Gastroesophageal sphincter (tissue), 4 donors: ENCODE measurements around the gene CSGALNACT2. TPM values are rescaled to one million over a fixed set of nuclear protein-coding genes. Genes with fewer than 3 reads are reported as not detected.
A peak's percentile ranks its signal among the peaks of the same experiment; 100 is the strongest.

Source experiments
- ATAC-seq: fragments of 150-250 bp; one replicate; pipeline ENCODE4 v1.9.1; 2016; ENCODE audit warnings: mild to moderate bottlenecking, moderate library complexity
- H3K27ac ChIP-seq, 4 donors: fragments of 200-600 bp; sonication (generic) in 3 of 4; 1 replicate in 3 of 4; 2 replicates in 1 of 4; pipeline ENCODE4 v1.5.1; 2016 to 2019
- H3K27me3 ChIP-seq: fragments of 200-600 bp; sonication (generic); one replicate; pipeline ENCODE4 v1.5.1; 2019
- H3K36me3 ChIP-seq, 2 donors: fragments of 200-600 bp; sonication (generic); one replicate each; pipeline ENCODE4 v1.5.1; 2019; ENCODE audit warnings: control low read depth in 1 of 2
- H3K4me1 ChIP-seq, 3 donors: fragments of 200-600 bp; sonication (generic); 1 replicate in 2 of 3; 2 replicates in 1 of 3; pipeline ENCODE4 v1.5.1; 2016 to 2019; ENCODE audit warnings: control low read depth in 2 of 3
- H3K4me3 ChIP-seq, 2 donors: fragments of 200-600 bp; sonication (generic); one replicate each; pipeline ENCODE4 v1.5.1; 2019; ENCODE audit warnings: mild to moderate bottlenecking in 1 of 2, moderate library complexity in 1 of 2
- H3K9me3 ChIP-seq, 3 donors: fragments of 200-600 bp; sonication (generic); one replicate each; pipeline ENCODE4 v1.5.1; 2017 to 2019; ENCODE audit warnings: control low read depth in 2 of 3
- EP300 ChIP-seq: sonication (generic); formaldehyde crosslinking; IDR thresholded peaks from one replicate; pipeline ENCODE4 v1.6.1; 2017; ENCODE audit warnings: antibody characterized with exemption, mild to moderate bottlenecking
- POLR2A ChIP-seq, 2 donors: fragments of 450-650 bp; IDR thresholded peaks; one replicate each; pipeline ENCODE4 v1.6.1; 2017; ENCODE audit warnings: antibody characterized with exemption in 2 of 2, mild to moderate bottlenecking in 2 of 2, moderate library complexity in 1 of 2
- POLR2AphosphoS5 ChIP-seq: sonication (generic); formaldehyde crosslinking; IDR thresholded peaks from one replicate; pipeline ENCODE4 v1.6.1; 2017; ENCODE audit warnings: antibody characterized with exemption
- WGBS, 2 donors: methylation state at CpG; one replicate each; pipeline ENCODE4 v1.1.5; 2018; ENCODE audit warnings: low coverage in 1 of 2; 5-methylcytosine and 5-hydroxymethylcytosine counted together
- total RNA-seq, 4 donors: library from RNA; depleted of rRNA; stranded (reverse); fragments of >200 nt; gene quantifications; one replicate each; pipeline ENCODE4 v1.1.0, GENCODE V29; 2016
- TF ChIP-seq, protein P1 (sequence below), 4 experiments: fragments of 200-600 bp in 2 of 4; fragments of 450-650 bp in 2 of 4; sonication (generic) in 1 of 4; IDR thresholded peaks; one replicate each; pipeline ENCODE4 v1.5.1; 2017 to 2019; ENCODE audit warnings: antibody characterized with exemption in 4 of 4, mild to moderate bottlenecking in 2 of 4, moderate library complexity in 2 of 4

The CSGALNACT2 gene
- total RNA-seq, 4 donors from 2014 or later = 28.4 to 37.4 (median 32.7) TPM

DNA sequence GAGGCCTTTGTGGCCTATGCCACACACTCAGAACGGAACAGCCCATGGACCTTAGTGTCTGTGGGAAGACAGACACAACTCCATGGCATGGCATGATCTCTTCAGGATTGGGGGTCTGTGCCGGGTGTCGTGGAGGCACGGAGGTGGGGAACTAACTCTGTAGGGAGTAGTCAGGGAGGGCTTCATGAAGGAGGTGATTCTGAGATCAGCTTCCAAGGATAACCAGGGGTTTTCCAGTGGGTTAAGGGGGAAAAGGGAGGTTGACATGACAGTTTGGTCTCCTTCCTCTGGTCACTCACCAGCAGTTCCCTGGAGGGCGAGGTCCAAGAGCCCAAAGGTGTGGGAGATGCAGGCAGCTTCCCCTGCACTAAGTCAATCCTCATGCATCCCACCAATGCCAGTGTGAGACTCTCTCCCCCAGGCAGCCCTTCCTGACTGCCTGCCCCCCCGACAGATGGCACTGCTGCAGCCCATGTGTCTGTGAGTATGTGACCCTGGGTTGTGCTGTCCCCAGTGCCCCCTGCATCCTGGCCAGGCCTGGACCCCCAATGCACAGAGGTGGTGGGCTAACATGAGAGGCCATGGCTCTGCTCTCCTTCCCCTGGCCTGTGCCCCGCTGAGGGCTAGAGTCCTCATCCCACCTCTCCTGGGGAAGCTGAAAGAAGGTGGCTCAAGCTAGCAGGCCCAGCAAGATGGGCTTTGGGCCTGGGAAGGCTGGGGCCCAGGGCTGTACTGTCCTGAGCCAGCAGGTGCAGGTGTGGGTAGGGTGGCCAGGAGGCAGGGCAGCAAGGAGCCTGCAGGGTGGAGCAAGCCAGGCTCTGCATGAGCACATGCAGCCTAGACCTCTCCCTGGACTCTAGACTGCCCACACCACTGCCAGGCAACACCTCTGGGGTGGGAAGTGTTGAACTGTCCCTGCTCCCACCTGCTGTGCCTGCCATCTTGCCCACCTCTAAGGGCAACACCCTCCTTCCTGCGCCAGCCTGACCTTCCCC, 88.9 kb downstream of the CSGALNACT2 start:
- 80 to 100% methylated on average over 1 to 2 of the region's 8 CpGs for WGBS, 2 donors
- Histone ChIP-seq H3K27ac (no peak overlapping the region), H3K27me3 (peaks cover 50% of the 10 kb centered on the region), H3K4me3 (no peak overlapping the region), H3K36me3 (no peaks in the 10 kb centered on the region), H3K9me3 (no peaks in the 10 kb centered on the region), H3K4me1 (peaks cover 0 to 20% (median 9%) of the 10 kb centered on the region in 3 donors)
- no peak for TF ChIP-seq EP300
- TF ChIP-seq, protein P1, sequence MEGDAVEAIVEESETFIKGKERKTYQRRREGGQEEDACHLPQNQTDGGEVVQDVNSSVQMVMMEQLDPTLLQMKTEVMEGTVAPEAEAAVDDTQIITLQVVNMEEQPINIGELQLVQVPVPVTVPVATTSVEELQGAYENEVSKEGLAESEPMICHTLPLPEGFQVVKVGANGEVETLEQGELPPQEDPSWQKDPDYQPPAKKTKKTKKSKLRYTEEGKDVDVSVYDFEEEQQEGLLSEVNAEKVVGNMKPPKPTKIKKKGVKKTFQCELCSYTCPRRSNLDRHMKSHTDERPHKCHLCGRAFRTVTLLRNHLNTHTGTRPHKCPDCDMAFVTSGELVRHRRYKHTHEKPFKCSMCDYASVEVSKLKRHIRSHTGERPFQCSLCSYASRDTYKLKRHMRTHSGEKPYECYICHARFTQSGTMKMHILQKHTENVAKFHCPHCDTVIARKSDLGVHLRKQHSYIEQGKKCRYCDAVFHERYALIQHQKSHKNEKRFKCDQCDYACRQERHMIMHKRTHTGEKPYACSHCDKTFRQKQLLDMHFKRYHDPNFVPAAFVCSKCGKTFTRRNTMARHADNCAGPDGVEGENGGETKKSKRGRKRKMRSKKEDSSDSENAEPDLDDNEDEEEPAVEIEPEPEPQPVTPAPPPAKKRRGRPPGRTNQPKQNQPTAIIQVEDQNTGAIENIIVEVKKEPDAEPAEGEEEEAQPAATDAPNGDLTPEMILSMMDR (IDR thresholded peaks at IDR 0.05) = no peak
- TF ChIP-seq POLR2A (IDR thresholded peaks at IDR 0.05) = no peak
- no peak for TF ChIP-seq POLR2AphosphoS5
- no peak for ATAC-seq

DNA sequence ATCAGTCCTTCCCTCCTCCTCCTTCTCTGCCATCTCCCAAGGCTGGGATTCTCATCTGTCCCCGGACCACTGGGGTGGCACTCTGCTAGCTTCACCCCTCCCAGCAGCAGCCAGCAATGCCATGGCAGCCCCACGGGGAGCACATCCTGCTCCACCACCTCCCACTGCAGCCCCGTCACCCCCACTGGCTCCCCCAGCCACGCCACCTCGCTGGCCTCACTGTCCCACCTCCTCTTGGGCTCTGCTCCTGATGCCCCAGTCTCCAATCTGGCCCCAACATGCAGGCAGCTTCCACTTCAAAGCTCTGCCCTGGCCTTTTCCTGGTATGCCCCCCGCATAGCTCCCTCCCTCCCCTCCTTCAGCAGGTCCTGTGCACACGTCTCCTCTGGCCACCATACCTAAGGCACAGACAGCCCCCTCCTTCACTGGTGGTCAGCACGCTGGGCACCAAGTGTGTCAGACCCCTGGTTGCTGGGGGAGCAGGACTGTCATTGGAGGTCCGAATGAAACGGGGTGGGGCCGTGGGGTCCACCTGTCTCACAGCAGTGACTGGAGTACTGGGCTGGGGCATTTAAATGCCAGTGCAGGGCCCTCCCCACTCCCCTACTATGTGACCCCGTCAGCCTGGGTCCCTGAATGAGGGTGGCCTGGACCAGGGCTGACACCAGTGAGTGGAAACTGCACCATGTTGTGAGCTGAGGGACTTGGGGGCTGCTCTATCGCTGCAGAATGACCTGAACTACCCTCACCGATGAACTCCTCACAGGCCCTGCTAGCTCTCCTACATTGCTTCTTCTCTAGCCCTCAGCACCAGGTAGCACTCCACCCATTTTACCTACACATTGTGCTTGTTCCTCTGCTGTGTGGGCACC, 89.9 kb downstream of the CSGALNACT2 start:
- Histone ChIP-seq H3K27me3 (peaks cover 59% of the 10 kb centered on the region), H3K36me3 (no peaks in the 10 kb centered on the region), H3K27ac (no peak overlapping the region), H3K9me3 (no peaks in the 10 kb centered on the region), H3K4me1 (peaks cover 0 to 20% (median 9%) of the 10 kb centered on the region in 3 donors), H3K4me3 (no peak overlapping the region)
- TF ChIP-seq, protein P1 (IDR thresholded peaks at IDR 0.05) = no peak
- no peak for TF ChIP-seq POLR2A (IDR thresholded peaks at IDR 0.05)
- no peak for TF ChIP-seq POLR2AphosphoS5
- TF ChIP-seq EP300 = no peak
- WGBS, 2 donors = 84 to 85% methylated on average over 6 of the region's 14 CpGs
- no peak for ATAC-seq

DNA sequence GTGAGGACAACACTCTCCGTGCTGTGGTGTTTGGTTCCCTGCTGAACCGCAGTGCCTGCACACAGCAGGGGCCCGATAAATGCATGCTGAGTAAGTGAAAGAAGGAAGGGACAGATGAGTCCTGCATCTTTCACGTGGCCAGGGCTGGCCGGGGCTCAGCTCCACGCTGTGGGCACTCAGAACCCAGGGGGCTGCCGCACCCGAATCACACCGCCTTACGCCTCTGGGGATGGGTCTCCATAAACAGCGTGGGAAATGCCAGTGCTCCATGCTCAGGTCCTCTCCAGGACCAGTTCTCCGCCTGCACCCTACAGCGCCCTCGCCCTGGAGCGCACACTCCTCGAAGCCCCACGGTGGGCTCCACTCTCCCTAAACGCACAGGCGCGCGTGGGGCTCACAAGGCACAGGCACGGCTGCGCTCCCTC, 90.5 kb downstream of the CSGALNACT2 start:
- H3K27me3 ChIP-seq = peaks cover 59% of the 10 kb centered on the region
- H3K9me3 ChIP-seq = no peaks in the 10 kb centered on the region
- no peak for ATAC-seq
- TF ChIP-seq POLR2AphosphoS5 (no peak), POLR2A (IDR thresholded peaks at IDR 0.05) (no peak), EP300 (no peak)
- TF ChIP-seq, protein P1 (IDR thresholded peaks at IDR 0.05) = no peak
- peak overlapping the region in 1 of 2 donors; percentile 46 for H3K4me3 ChIP-seq
- peaks cover 0 to 20% (median 9%) of the 10 kb centered on the region in 3 donors for H3K4me1 ChIP-seq
- H3K36me3 ChIP-seq = no peaks in the 10 kb centered on the region
- H3K27ac ChIP-seq = no peak overlapping the region
- WGBS, 2 donors = 6% methylated on average over 6 of the region's 23 CpGs; no CpG with 5 or more reads in 1 of the 2 donors

DNA sequence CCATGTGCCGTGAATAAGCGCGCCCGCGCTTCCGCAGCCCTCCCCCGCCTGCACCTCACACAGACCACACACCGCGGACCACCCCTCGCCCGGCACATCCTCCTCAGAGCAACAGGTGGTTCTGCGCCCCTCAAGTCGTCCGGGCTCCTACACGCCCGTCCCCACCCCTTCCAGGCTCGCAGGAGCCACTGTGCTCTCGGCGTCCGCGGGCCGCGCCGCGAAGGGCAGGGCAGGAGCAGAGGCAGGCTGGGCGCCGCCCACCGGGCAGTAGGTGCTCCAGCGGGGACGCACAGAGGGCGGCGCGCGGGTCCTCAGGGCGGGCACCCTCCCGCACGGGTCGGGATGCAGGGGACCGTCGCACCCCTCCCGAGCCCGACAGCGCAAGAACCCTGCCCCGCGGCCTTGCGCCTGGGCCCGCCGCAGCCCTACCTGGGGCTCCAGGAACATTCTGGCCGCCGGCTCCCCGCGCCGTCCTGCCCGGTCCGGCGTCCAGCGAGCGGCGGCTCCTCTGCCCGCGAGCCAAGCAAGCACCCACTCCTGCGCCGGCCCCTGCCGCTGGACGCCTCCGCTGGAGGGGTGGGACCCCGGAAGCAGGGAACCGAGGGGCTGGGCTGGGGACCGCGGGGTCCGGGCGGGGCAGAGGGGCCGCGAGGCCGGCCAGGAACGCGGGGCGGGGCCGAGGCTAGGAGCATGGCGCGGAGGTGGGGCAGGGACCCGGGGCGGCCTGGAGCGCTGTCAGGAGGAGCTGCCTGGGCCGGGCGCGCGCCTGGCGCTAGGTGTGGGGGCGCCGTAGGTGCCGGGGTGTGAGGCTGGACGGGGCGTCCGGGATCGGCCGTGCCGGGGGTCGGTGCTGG, 91.2 kb downstream of the CSGALNACT2 start:
- no peak overlapping the region for H3K27ac ChIP-seq
- no peaks in the 10 kb centered on the region for H3K9me3 ChIP-seq
- H3K4me3 ChIP-seq = peak overlapping the region; percentile 11 to 46
- no peaks in the 10 kb centered on the region for H3K36me3 ChIP-seq
- peaks cover 0 to 20% (median 9%) of the 10 kb centered on the region in 3 donors for H3K4me1 ChIP-seq
- no CpG with 5 or more reads among the region's 99 CpGs for WGBS, 2 donors
- H3K27me3 ChIP-seq = peaks cover 59% of the 10 kb centered on the region
- ATAC-seq = peak; percentile 16
- TF ChIP-seq, protein P1 (IDR thresholded peaks at IDR 0.05) = no peak
- TF ChIP-seq POLR2A (IDR thresholded peaks at IDR 0.05) (no peak), EP300 (no peak), POLR2AphosphoS5 (no peak)
